Measurements from ENCODE around the gene USP40.

The USP40 gene

DNA sequence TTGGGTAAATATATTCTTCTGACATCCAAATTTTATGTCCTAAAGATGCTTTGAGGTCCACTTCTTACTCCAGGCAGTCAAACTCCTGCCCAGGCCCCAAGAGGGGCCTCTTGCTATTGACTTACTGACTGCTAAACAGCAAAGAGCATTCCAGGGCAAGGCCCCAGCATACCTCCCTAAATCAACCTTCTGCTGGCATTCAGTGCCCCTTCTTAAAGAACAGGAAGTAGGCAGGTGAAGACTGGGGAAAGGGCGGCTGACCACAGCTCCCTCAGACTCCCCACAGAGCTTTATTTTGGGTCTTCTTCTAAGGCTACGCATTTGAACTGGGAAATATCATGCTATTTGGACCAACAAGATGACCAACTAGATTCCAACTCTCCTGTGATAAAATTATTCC, 68.9 kb downstream of the USP40 start:
- no peak for DNase-seq (ENCODE audit: low read depth)
- no peak overlapping the region for H3K4me3 ChIP-seq (replicated peaks; ENCODE audit: low read depth, low read length)
- TF ChIP-seq, protein P1, sequence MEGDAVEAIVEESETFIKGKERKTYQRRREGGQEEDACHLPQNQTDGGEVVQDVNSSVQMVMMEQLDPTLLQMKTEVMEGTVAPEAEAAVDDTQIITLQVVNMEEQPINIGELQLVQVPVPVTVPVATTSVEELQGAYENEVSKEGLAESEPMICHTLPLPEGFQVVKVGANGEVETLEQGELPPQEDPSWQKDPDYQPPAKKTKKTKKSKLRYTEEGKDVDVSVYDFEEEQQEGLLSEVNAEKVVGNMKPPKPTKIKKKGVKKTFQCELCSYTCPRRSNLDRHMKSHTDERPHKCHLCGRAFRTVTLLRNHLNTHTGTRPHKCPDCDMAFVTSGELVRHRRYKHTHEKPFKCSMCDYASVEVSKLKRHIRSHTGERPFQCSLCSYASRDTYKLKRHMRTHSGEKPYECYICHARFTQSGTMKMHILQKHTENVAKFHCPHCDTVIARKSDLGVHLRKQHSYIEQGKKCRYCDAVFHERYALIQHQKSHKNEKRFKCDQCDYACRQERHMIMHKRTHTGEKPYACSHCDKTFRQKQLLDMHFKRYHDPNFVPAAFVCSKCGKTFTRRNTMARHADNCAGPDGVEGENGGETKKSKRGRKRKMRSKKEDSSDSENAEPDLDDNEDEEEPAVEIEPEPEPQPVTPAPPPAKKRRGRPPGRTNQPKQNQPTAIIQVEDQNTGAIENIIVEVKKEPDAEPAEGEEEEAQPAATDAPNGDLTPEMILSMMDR (IDR thresholded peaks at IDR 0.05; ENCODE audit: low read length, missing control alignments) = no peak

GRCh38 chr2:233495503-233496496, 70.8 kb downstream of the USP40 start:
- TF ChIP-seq, protein P1 (IDR thresholded peaks at IDR 0.05; ENCODE audit: low read length, missing control alignments) = no peak
- no peak for DNase-seq (ENCODE audit: low read depth)
- no peak overlapping the region for H3K4me3 ChIP-seq (replicated peaks; ENCODE audit: low read depth, low read length)

GRCh38 chr2:233492751-233493150, 73.8 kb downstream of the USP40 start:
- H3K4me3 ChIP-seq (replicated peaks; ENCODE audit: low read depth, low read length) = no peak overlapping the region
- DNase-seq (ENCODE audit: low read depth) = no peak
- TF ChIP-seq, protein P1 (IDR thresholded peaks at IDR 0.05; ENCODE audit: low read length, missing control alignments) = no peak

DNA sequence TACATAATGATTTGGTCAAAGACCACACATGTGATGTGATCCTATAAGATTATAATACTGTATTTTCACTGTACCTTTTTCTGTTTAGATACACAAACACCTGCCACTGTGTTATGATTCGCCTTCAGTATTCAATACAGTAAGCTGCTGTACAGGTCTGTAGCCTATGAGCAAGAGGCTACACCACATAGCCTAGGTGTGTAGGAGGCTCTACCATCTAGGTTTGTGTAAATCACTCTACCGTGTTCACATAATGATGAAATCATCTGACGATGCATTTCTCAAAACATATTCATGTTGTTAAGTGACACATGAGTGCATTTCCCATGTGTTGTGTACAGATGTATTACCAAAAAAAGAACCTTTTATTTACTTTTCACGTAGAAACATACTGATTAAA, 74.5 kb downstream of the USP40 start:
- no peak for DNase-seq (ENCODE audit: low read depth)
- TF ChIP-seq, protein P1 (IDR thresholded peaks at IDR 0.05; ENCODE audit: low read length, missing control alignments) = no peak

DNA sequence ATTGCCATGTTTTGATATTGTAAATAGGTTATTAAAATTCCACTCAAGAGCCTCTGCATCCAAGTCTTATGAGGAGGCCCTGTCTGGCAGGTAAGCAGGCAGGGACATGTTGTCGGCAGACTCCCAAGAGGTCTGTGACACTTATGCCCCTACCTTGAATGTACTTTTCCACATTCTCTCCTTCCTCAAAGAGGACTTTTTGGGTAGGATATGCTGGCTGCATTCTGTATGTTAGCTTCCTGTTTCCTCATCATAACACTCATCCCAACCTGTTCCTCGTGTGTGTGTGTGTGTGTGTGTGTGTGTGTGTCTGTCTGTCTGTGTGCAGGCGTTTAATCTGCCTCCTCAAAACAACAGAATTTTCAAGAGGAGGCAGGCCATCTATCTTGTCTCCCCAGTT, 75.3 kb downstream of the USP40 start:
- TF ChIP-seq, protein P1 (IDR thresholded peaks at IDR 0.05; ENCODE audit: low read length, missing control alignments) = no peak
- no peak for DNase-seq (ENCODE audit: low read depth)
- H3K4me3 ChIP-seq (replicated peaks; ENCODE audit: low read depth, low read length) = no peak overlapping the region

More for the DNA sequence above, 74.5 kb downstream of the USP40 start:
- H3K4me3 ChIP-seq (replicated peaks; ENCODE audit: low read depth, low read length) = no peak overlapping the region

DNA sequence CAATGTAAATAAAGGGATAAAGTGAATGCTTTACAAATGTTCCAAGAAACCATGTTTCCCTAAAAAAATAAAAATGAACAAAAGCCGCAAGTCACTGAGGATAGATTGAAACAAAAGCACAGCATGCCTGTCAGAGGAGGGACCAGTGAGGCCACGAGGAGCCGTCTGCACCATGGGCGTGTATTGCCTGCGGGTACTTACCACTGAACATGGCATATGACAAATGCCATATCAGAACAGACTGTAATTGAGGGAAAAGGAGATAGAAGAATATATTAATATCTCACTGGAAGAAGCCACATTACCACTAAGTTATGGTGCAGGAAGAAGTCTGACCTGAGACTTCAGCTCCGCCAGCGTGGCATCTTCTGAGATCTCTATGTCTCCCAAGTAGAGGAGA, 75.8 kb downstream of the USP40 start:
- TF ChIP-seq, protein P1 (IDR thresholded peaks at IDR 0.05; ENCODE audit: low read length, missing control alignments) = no peak
- no peak for DNase-seq (ENCODE audit: low read depth)

More for the DNA sequence above, 75.8 kb downstream of the USP40 start:
- no peak overlapping the region for H3K4me3 ChIP-seq (replicated peaks; ENCODE audit: low read depth, low read length)

Data from fibroblast of pulmonary artery (primary cell).